Activated naive CD4-positive, alpha-beta T cell treated with anti-CD3 and anti-CD28 coated beads, Interleukin-2, amount 10 ng/mL, durations not matched to agents 7 days and 5 days (primary cell): ENCODE results near the gene GRIN3B.
A peak's percentile ranks its signal among the peaks of the same experiment; 100 is the strongest.

Experiments
- CTCF ChIA-PET: fragments of 350-600 bp; sonication (Branson Sonifier 250); formaldehyde crosslinking; loops from one replicate; lab custom pipeline; 2021; ENCODE audit warnings: antibody characterized with exemption; lab: Charles Lee
- DNase-seq: peaks from one replicate; pipeline ENCODE4 v3.0.0-alpha.2; 2020
- H3K27ac Mint-ChIP-seq: one replicate; pipeline ENCODE4 v1.8.0; 2021; ENCODE audit warnings: mild to moderate bottlenecking, moderate library complexity, mixed read lengths
- H3K27me3 Mint-ChIP-seq: one replicate; pipeline ENCODE4 v1.8.0; 2021; ENCODE audit warnings: mild to moderate bottlenecking, mixed read lengths
- H3K36me3 Mint-ChIP-seq: one replicate; pipeline ENCODE4 v1.8.0; 2021; ENCODE audit warnings: mixed read lengths
- H3K4me1 Mint-ChIP-seq: one replicate; pipeline ENCODE4 v1.8.0; 2021; ENCODE audit warnings: mixed read lengths
- H3K4me3 Mint-ChIP-seq: one replicate; pipeline ENCODE4 v1.8.0; 2021; ENCODE audit warnings: mild to moderate bottlenecking, moderate library complexity, mixed read lengths
- H3K9me3 Mint-ChIP-seq: one replicate; pipeline ENCODE4 v1.8.0; 2021; ENCODE audit warnings: mixed read lengths

GRIN3B gene

GRCh38 chr19:1012334-1012733, 12.1 kb downstream of the GRIN3B start:
- Mint-ChIP-seq H3K36me3 (peaks cover 12% of the 10 kb centered on the region), H3K27me3 (no peaks in the 10 kb centered on the region), H3K4me1 (peaks cover 11% of the 10 kb centered on the region), H3K9me3 (no peaks in the 10 kb centered on the region), H3K27ac (no peak overlapping the region), H3K4me3 (no peak overlapping the region)
- no peak for DNase-seq
- CTCF ChIA-PET = no interaction called here

GRCh38 chr19:1013218-1013617, 13.0 kb downstream of the GRIN3B start:
- peaks cover 18% of the 10 kb centered on the region for H3K4me1 Mint-ChIP-seq

GRCh38 chr19:1014161-1015060, 14.2 kb downstream of the GRIN3B start:
- Mint-ChIP-seq H3K9me3 (no peaks in the 10 kb centered on the region), H3K4me1 (peaks cover 29% of the 10 kb centered on the region), H3K4me3 (no peak overlapping the region), H3K27ac (no peak overlapping the region), H3K36me3 (peaks cover 11% of the 10 kb centered on the region), H3K27me3 (no peaks in the 10 kb centered on the region)
- DNase-seq = no peak
- CTCF ChIA-PET = interaction anchor here (0.5 kb wide), 1 partner anchor 158 kb away, joined by 3 read pairs; no protein-coding TSS in a partner anchor

More at GRCh38 chr19:1013218-1013617, 13.0 kb downstream of the GRIN3B start:
- DNase-seq = no peak
- Mint-ChIP-seq H3K9me3 (no peaks in the 10 kb centered on the region), H3K27me3 (no peaks in the 10 kb centered on the region), H3K4me3 (no peak overlapping the region), H3K36me3 (peaks cover 13% of the 10 kb centered on the region), H3K27ac (no peak overlapping the region)
- CTCF ChIA-PET = no interaction called here

DNA sequence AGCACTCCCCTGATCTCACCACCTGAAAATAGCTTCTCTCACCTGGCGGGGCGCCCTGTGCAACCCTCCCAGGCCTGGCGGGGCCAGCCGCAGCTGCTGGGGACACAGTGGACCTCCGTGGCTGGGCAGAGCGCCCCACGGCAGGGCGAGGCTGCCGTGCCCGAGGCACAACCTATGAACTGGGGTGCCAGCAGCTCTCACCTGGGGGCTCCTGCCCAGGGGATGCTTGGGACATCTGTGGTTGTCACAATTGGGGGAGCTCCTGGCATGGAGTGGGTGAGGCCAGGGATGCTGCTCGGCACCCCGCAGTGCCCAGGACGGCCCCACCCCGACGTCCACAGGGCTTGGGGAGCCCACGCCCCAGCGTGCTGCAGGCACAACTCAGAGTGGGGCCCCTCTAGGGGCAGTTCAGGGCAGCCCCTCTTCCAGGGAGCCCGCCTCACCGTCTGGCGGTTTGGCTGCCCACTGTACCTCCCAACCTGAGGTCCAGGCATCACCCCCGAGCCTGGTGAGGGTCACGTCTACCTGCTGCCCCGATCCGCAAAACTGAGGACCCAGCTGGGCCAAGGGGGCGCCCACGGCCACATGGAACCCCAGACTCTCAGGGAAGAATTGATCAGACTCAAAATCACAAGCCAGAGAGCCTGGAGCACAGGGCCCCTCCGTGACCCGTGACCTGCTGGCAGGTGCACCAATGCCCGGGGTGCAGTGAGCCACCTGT, 15.0 kb downstream of the GRIN3B start:
- Mint-ChIP-seq H3K4me3 (no peak overlapping the region), H3K27ac (no peak overlapping the region), H3K4me1 (peaks cover 29% of the 10 kb centered on the region), H3K27me3 (no peaks in the 10 kb centered on the region), H3K9me3 (no peaks in the 10 kb centered on the region), H3K36me3 (peaks cover 16% of the 10 kb centered on the region)
- CTCF ChIA-PET = interaction anchor here (0.6 kb wide), 1 partner anchor 723 kb away, joined by 3 read pairs; no protein-coding TSS in a partner anchor
- DNase-seq = no peak

GRCh38 chr19:1015782-1016646, 15.8 kb downstream of the GRIN3B start:
- H3K27me3 Mint-ChIP-seq = peaks cover 3% of the 10 kb centered on the region
- no peak for DNase-seq
- H3K36me3 Mint-ChIP-seq = peaks cover 17% of the 10 kb centered on the region
- peaks cover 29% of the 10 kb centered on the region for H3K4me1 Mint-ChIP-seq
- H3K27ac Mint-ChIP-seq = no peak overlapping the region
- CTCF ChIA-PET = interaction anchor here (0.6 kb wide), 1 partner anchor 722 kb away, joined by 3 read pairs; no protein-coding TSS in a partner anchor
- H3K9me3 Mint-ChIP-seq = no peaks in the 10 kb centered on the region
- H3K4me3 Mint-ChIP-seq = no peak overlapping the region

DNA sequence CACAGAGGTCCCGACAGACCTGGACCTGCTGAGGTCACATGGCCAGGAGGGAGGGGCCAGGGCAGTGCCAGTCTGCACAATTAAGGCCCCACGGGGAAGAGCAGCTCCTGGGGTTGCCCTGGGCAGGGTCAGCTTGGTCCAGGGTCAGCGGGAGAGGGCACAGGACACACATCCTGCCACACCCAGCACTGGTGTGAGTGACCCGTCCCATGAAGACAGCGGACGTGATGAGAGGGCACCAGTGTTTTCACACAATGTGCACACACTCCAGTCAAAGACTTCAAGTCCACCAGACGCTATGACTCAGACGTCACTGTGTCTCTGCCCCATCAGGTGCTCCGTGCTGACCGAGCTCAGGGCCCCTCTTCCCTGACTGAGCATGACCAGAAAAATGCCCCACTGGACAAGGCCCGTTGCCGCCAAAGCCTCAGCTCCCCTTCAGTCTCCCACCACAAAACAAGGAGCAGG, 16.5 kb downstream of the GRIN3B start:
- Mint-ChIP-seq H3K4me1 (peaks cover 33% of the 10 kb centered on the region), H3K9me3 (no peaks in the 10 kb centered on the region), H3K36me3 (peaks cover 17% of the 10 kb centered on the region), H3K27ac (peak overlapping the region; percentile 45), H3K27me3 (peaks cover 3% of the 10 kb centered on the region), H3K4me3 (no peak overlapping the region)
- DNase-seq = no peak
- CTCF ChIA-PET = interaction anchor here (1.1 kb wide), 1 partner anchor 12 kb away, joined by 4 read pairs; no protein-coding TSS in a partner anchor

DNA sequence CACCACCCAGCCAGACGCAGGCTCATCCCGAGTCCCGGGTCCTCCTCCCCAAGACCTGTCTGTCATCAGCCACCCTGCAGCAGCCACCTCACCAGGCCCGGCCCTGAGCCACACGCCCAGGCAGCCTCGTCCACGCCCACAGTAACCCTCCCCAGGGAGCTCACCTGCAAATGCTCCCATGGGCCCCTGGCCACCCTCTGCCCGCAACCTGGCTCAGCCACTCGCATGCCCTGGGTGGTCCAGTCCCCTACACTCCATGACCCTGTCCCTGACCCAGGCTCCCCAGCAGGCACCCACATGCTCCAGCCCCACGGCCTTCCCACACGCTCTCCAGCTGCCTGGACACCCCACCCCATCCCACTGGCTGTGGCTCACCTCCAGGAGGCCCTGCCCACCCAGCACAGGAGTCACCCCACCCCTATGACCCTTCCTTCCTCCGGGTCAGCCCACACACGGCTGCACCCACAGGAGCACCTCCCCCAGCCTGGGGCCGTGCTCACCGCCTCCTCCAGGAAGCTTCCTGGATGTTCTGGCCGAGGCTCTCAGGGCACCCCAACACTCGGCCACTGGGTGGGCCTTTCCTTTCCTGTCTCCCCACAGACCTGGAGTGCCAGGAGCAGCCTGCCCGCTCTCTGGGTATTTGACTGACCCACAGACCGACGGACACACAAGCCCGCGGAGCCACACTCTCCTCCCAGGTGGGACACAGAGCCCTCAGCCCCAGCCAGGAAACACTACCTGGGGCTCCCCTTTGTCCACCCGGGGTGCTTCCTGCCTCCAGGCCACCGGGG, 17.1 kb downstream of the GRIN3B start:
- DNase-seq = no peak
- H3K4me1 Mint-ChIP-seq = peaks cover 39% of the 10 kb centered on the region
- no peaks in the 10 kb centered on the region for H3K9me3 Mint-ChIP-seq
- peaks cover 3% of the 10 kb centered on the region for H3K27me3 Mint-ChIP-seq
- CTCF ChIA-PET = interaction anchor here (1.1 kb wide), 1 partner anchor 13 kb away, joined by 4 read pairs; no protein-coding TSS in a partner anchor
- H3K4me3 Mint-ChIP-seq = no peak overlapping the region
- H3K36me3 Mint-ChIP-seq = peaks cover 17% of the 10 kb centered on the region
- peak overlapping the region; percentile 45 for H3K27ac Mint-ChIP-seq

DNA sequence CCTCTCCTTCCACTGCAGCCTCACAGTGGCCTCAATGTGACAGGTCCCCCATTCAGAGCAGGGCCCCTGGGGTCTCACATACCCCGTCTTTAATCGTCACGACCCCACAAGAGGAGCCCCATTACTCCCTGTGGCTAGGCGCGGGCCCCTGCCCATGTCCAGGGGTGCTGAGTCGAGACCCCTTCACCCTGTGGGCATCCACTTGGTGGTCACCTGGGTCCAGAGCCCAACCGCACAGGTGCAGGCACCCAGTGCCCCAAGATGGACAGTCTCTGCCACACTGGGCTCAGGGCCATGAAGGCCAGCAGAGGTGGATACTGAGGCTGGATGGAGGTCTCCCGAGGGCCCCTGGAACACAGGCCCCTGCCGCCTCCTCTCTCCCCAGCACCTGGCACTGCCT, 17.7 kb downstream of the GRIN3B start:
- Mint-ChIP-seq H3K4me3 (no peak overlapping the region), H3K4me1 (peaks cover 45% of the 10 kb centered on the region), H3K27ac (peak overlapping the region; percentile 45), H3K27me3 (peaks cover 3% of the 10 kb centered on the region), H3K36me3 (peaks cover 17% of the 10 kb centered on the region), H3K9me3 (no peaks in the 10 kb centered on the region)
- CTCF ChIA-PET = interaction anchor here (0.5 kb wide), 1 partner anchor 161 kb away, joined by 4 read pairs; no protein-coding TSS in a partner anchor
- DNase-seq = no peak

- DNase-seq = no peak
- Mint-ChIP-seq H3K27ac (no peak overlapping the region), H3K4me1 (peaks cover 45% of the 10 kb centered on the region), H3K36me3 (peaks cover 17% of the 10 kb centered on the region), H3K4me3 (peak overlapping the region; percentile 95), H3K9me3 (no peaks in the 10 kb centered on the region), H3K27me3 (peaks cover 3% of the 10 kb centered on the region)
- CTCF ChIA-PET = interaction anchor here (0.5 kb wide), 1 partner anchor 162 kb away, joined by 4 read pairs; no protein-coding TSS in a partner anchor
These were observed 18.2 kb downstream of the GRIN3B start for GRCh38 chr19:1018393-1018792.

- H3K27me3 Mint-ChIP-seq = peaks cover 3% of the 10 kb centered on the region
- H3K36me3 Mint-ChIP-seq = peaks cover 16% of the 10 kb centered on the region
- no peaks in the 10 kb centered on the region for H3K9me3 Mint-ChIP-seq
- H3K4me1 Mint-ChIP-seq = peaks cover 45% of the 10 kb centered on the region
- CTCF ChIA-PET = no interaction called here
- H3K4me3 Mint-ChIP-seq = peak overlapping the region; percentile 95
- no peak for DNase-seq
- peak overlapping the region; percentile 92 for H3K27ac Mint-ChIP-seq
These were observed 18.9 kb downstream of the GRIN3B start for GRCh38 chr19:1018932-1019615.

- DNase-seq = no peak
- Mint-ChIP-seq H3K27ac (peak overlapping the region; percentile 92), H3K4me3 (peak overlapping the region; percentile 95), H3K36me3 (peaks cover 14% of the 10 kb centered on the region), H3K27me3 (peaks cover 3% of the 10 kb centered on the region), H3K4me1 (peaks cover 43% of the 10 kb centered on the region), H3K9me3 (no peaks in the 10 kb centered on the region)
- CTCF ChIA-PET = no interaction called here
These were observed 19.4 kb downstream of the GRIN3B start for GRCh38 chr19:1019616-1019961.

GRCh38 chr19:1019980-1020867, 20.0 kb downstream of the GRIN3B start:
- DNase-seq = peak; percentile 60
- H3K36me3 Mint-ChIP-seq = peaks cover 14% of the 10 kb centered on the region
- H3K9me3 Mint-ChIP-seq = no peaks in the 10 kb centered on the region
- peaks cover 45% of the 10 kb centered on the region for H3K4me1 Mint-ChIP-seq
- H3K27ac Mint-ChIP-seq = peak overlapping the region; percentile 92
- H3K4me3 Mint-ChIP-seq = peak overlapping the region; percentile 95
- peaks cover 3% of the 10 kb centered on the region for H3K27me3 Mint-ChIP-seq
- CTCF ChIA-PET = no interaction called here
